Cardiac muscle cell (in vitro differentiated cells and primary cell): ENCODE results near the gene KLF18. TPM values are rescaled to one million over a fixed set of nuclear protein-coding genes. Genes with fewer than 3 reads are reported as not detected.
A peak's percentile ranks its signal among the peaks of the same experiment; 100 is the strongest.

ENCODE experiments used
- DNase-seq, 2 donors: peaks; one replicate each; pipeline versions ENCODE4 v3.0.0 to v3.0.0-alpha.2; 2010 to 2017; ENCODE audit warnings: low read depth in 1 of 2, low spot score in 1 of 2
- H3K27ac ChIP-seq: fragments of 200-600 bp; sonication (generic); 2 replicates; pipeline ENCODE4 v1.5.1; 2016
- H3K27me3 ChIP-seq: fragments of 200-600 bp; sonication (generic); 2 replicates; pipeline ENCODE4 v1.6.0; 2016; ENCODE audit warnings: control low read depth
- H3K36me3 ChIP-seq: fragments of 200-600 bp; sonication (generic); 2 replicates; pipeline ENCODE4 v1.5.1; 2016; ENCODE audit warnings: control low read depth
- H3K4me1 ChIP-seq: fragments of 200-600 bp; sonication (generic); 2 replicates; pipeline ENCODE4 v1.8.1; 2017; ENCODE audit warnings: low read depth, mild to moderate bottlenecking, mixed run types
- H3K4me3 ChIP-seq: fragments of 200-600 bp; sonication (generic); 2 replicates; pipeline ENCODE4 v1.5.1; 2016; ENCODE audit warnings: mild to moderate bottlenecking
- H3K9me3 ChIP-seq: fragments of 200-600 bp; sonication (generic); 2 replicates; pipeline ENCODE4 v1.5.1; 2017; ENCODE audit warnings: low read depth, mild to moderate bottlenecking, control low read depth
- CTCF ChIP-seq: IDR thresholded peaks from 2 replicates; pipeline ENCODE4 v1.5.1; 2012; ENCODE audit warnings: low read depth, mild to moderate bottlenecking, low read length
- polyA plus RNA-seq: library from polyadenylated mRNA; unstranded; fragments of >200 nt; fragmentation: Nextera tagmentation; extraction: Ambion mirVana; gene quantifications from 2 replicates; pipeline ENCODE4 v1.2.1, GENCODE V29; 2016
- total RNA-seq: library from RNA; depleted of rRNA; stranded (reverse); fragments of >200 nt; gene quantifications from 2 replicates; pipeline ENCODE4 v1.2.3, GENCODE V29; 2016

KLF18 gene
- total and polyA plus RNA-seq, 2 experiments from 2014 or later = not detected

- no peak for DNase-seq
- H3K4me1 ChIP-seq = no peaks in the 10 kb centered on the region
- TF ChIP-seq CTCF = no peak
- no peaks in the 10 kb centered on the region for H3K36me3 ChIP-seq
- H3K27me3 ChIP-seq = no peaks in the 10 kb centered on the region
- H3K27ac ChIP-seq = no peak overlapping the region
- H3K4me3 ChIP-seq = no peak overlapping the region
- no peaks in the 10 kb centered on the region for H3K9me3 ChIP-seq
Measured at GRCh38 chr1:44158871-44159270, 17.4 kb upstream of the KLF18 start.

GRCh38 chr1:44157903-44158302 lies 16.5 kb upstream of the KLF18 start:
- Histone ChIP-seq H3K4me3 (no peak overlapping the region), H3K36me3 (no peaks in the 10 kb centered on the region), H3K27ac (no peak overlapping the region), H3K4me1 (no peaks in the 10 kb centered on the region), H3K27me3 (no peaks in the 10 kb centered on the region), H3K9me3 (no peaks in the 10 kb centered on the region)
- TF ChIP-seq CTCF = no peak
- DNase-seq = no peak

- no peak for TF ChIP-seq CTCF
- no peak for DNase-seq
Measured at GRCh38 chr1:44154049-44154448, 12.6 kb upstream of the KLF18 start.

GRCh38 chr1:44152692-44153091 lies 11.3 kb upstream of the KLF18 start:
- TF ChIP-seq CTCF = no peak
- Histone ChIP-seq H3K9me3 (no peaks in the 10 kb centered on the region), H3K4me1 (no peaks in the 10 kb centered on the region), H3K27me3 (no peaks in the 10 kb centered on the region), H3K4me3 (no peak overlapping the region), H3K36me3 (no peaks in the 10 kb centered on the region), H3K27ac (no peak overlapping the region)
- no peak for DNase-seq

More at GRCh38 chr1:44154049-44154448, 12.6 kb upstream of the KLF18 start:
- Histone ChIP-seq H3K9me3 (no peaks in the 10 kb centered on the region), H3K4me1 (no peaks in the 10 kb centered on the region), H3K27me3 (no peaks in the 10 kb centered on the region), H3K36me3 (no peaks in the 10 kb centered on the region), H3K4me3 (no peak overlapping the region), H3K27ac (no peak overlapping the region)

- Histone ChIP-seq H3K4me3 (no peak overlapping the region), H3K27ac (no peak overlapping the region), H3K36me3 (no peaks in the 10 kb centered on the region), H3K9me3 (no peaks in the 10 kb centered on the region), H3K27me3 (no peaks in the 10 kb centered on the region), H3K4me1 (no peaks in the 10 kb centered on the region)
- TF ChIP-seq CTCF = no peak
- peak in 1 of 2 donors; percentile 4 for DNase-seq
Measured at GRCh38 chr1:44151808-44152207, 10.4 kb upstream of the KLF18 start.

GRCh38 chr1:44151332-44151731 lies 9.9 kb upstream of the KLF18 start:
- H3K36me3 ChIP-seq = no peaks in the 10 kb centered on the region
- DNase-seq = no peak
- no peaks in the 10 kb centered on the region for H3K9me3 ChIP-seq
- no peak overlapping the region for H3K4me3 ChIP-seq
- no peak overlapping the region for H3K27ac ChIP-seq
- no peaks in the 10 kb centered on the region for H3K27me3 ChIP-seq
- H3K4me1 ChIP-seq = no peaks in the 10 kb centered on the region
- no peak for TF ChIP-seq CTCF
